CD14-positive monocyte (primary cell): ENCODE measurements around the gene PRDM7. TPM values are rescaled to one million over a fixed set of nuclear protein-coding genes. Genes with fewer than 3 reads are reported as not detected.

Experiments used
- DNase-seq, 3 donors: peaks; one replicate each; pipeline ENCODE4 v3.0.0-alpha.2; 2011 to 2022
- H2AFZ ChIP-seq: 2 replicates; pipeline ENCODE4 v1.6.0; 2012; ENCODE audit warnings: mild to moderate bottlenecking, low read depth, low read length, inconsistent platforms; ENCODE audit not compliant: insufficient read depth, poor library complexity, severe bottlenecking
- H3K27ac ChIP-seq, 2 donors: 1 replicate in 1 of 2; 2 replicates in 1 of 2; pipeline ENCODE4 v1.5.1; 2012 to 2013; ENCODE audit warnings: low read length in 2 of 2, control low read depth in 1 of 2, inconsistent platforms in 1 of 2, low read depth in 1 of 2, mild to moderate bottlenecking in 1 of 2
- H3K27me3 ChIP-seq, 2 donors: one replicate each; pipeline versions ENCODE4 v1.6.0 to v1.6.1; 2011 to 2013; ENCODE audit warnings: low read length in 2 of 2; ENCODE audit not compliant: control insufficient read depth in 2 of 2, insufficient read depth in 2 of 2
- H3K36me3 ChIP-seq, 2 donors: replicated peaks in 1 of 2; 1 replicate in 1 of 2; 2 replicates in 1 of 2; pipeline versions ENCODE4 v1.5.1 to v1.6.1; 2012 to 2013; ENCODE audit warnings: low read length in 2 of 2, control low read depth in 1 of 2, inconsistent platforms in 1 of 2, mild to moderate bottlenecking in 1 of 2; ENCODE audit not compliant: insufficient read depth in 2 of 2, control insufficient read depth in 1 of 2
- H3K4me1 ChIP-seq, 2 donors: 1 replicate in 1 of 2; 2 replicates in 1 of 2; pipeline versions ENCODE4 v1.5.1 to v1.6.1; 2012 to 2013; ENCODE audit warnings: low read length in 2 of 2, control low read depth in 1 of 2, inconsistent platforms in 1 of 2, mild to moderate bottlenecking in 1 of 2, moderate library complexity in 1 of 2; ENCODE audit not compliant: insufficient read depth in 2 of 2, control insufficient read depth in 1 of 2
- H3K4me2 ChIP-seq: replicated peaks from 2 replicates; pipeline ENCODE3; 2012; ENCODE audit warnings: low read length, moderate library complexity, mild to moderate bottlenecking; ENCODE audit not compliant: poor library complexity, severe bottlenecking; ENCODE audit errors: extremely low read depth
- H3K4me3 ChIP-seq, 3 experiments: fragments of 200-600 bp in 1 of 3; sonication (generic) in 1 of 3; replicated peaks in 1 of 3; 1 replicate in 2 of 3; 2 replicates in 1 of 3; pipeline ENCODE4 v1.5.1; 2011 to 2013; ENCODE audit warnings: low read length in 3 of 3, mild to moderate bottlenecking in 3 of 3, control low read depth in 2 of 3, low read depth in 2 of 3, inconsistent platforms in 1 of 3, moderate library complexity in 1 of 3
- H3K79me2 ChIP-seq: 2 replicates; pipeline ENCODE4 v1.6.0; 2012; ENCODE audit warnings: mild to moderate bottlenecking, control low read depth, inconsistent platforms, low read length, moderate library complexity; ENCODE audit not compliant: insufficient read depth
- H3K9ac ChIP-seq: 2 replicates; pipeline ENCODE4 v1.6.0; 2017; ENCODE audit warnings: low read length, mild to moderate bottlenecking; ENCODE audit not compliant: insufficient read depth, poor library complexity, severe bottlenecking
- H3K9me3 ChIP-seq, 2 donors: replicated peaks in 1 of 2; 1 replicate in 1 of 2; 2 replicates in 1 of 2; pipeline versions ENCODE4 v1.5.1 to v1.6.1; 2012 to 2013; ENCODE audit warnings: low read length in 2 of 2, control low read depth in 1 of 2; ENCODE audit not compliant: control insufficient read depth in 1 of 2, insufficient read depth in 1 of 2
- H4K20me1 ChIP-seq: 2 replicates; pipeline ENCODE4 v1.6.0; 2012; ENCODE audit warnings: mild to moderate bottlenecking, low read length, control low read depth, moderate library complexity; ENCODE audit not compliant: insufficient read depth
- H3K27ac Mint-ChIP-seq, 7 donors: one replicate each; pipeline ENCODE4 v1.8.0; 2020; ENCODE audit warnings: mild to moderate bottlenecking in 7 of 7, mixed read lengths in 7 of 7, moderate library complexity in 6 of 7, inconsistent platforms in 2 of 7
- H3K27me3 Mint-ChIP-seq, 3 donors: one replicate each; pipeline ENCODE4 v1.8.0; 2021 to 2022; ENCODE audit warnings: low read depth in 3 of 3, mild to moderate bottlenecking in 3 of 3, mixed read lengths in 3 of 3, moderate library complexity in 3 of 3, inconsistent platforms in 1 of 3
- H3K36me3 Mint-ChIP-seq, 2 donors: one replicate each; pipeline ENCODE4 v1.8.0; 2020; ENCODE audit warnings: mixed read lengths in 2 of 2, inconsistent platforms in 1 of 2, mild to moderate bottlenecking in 1 of 2
- H3K4me1 Mint-ChIP-seq: one replicate; pipeline ENCODE4 v1.8.0; 2020; ENCODE audit warnings: mild to moderate bottlenecking, mixed read lengths
- H3K4me3 Mint-ChIP-seq, 2 donors: one replicate each; pipeline ENCODE4 v1.8.0; 2020; ENCODE audit warnings: mild to moderate bottlenecking in 2 of 2, mixed read lengths in 2 of 2, moderate library complexity in 1 of 2
- H3K9me3 Mint-ChIP-seq, 7 donors: one replicate each; pipeline ENCODE4 v1.8.0; 2020 to 2022; ENCODE audit warnings: mixed read lengths in 7 of 7, mild to moderate bottlenecking in 6 of 7, moderate library complexity in 6 of 7, inconsistent platforms in 2 of 7
- WGBS: methylation state at CpG from one replicate; pipeline ENCODE4 v1.1.5; 2013; ENCODE audit warnings: missing lambda C conversion rate; ENCODE audit not compliant: insufficient coverage; 5-methylcytosine and 5-hydroxymethylcytosine counted together
- intact Hi-C, 2 donors: fragments of 100-400 bp; cut with micrococcal nuclease; formaldehyde crosslinking; loops; one replicate each; pipeline versions ENCODE4 v1.15.0 to v1.15.1; 2023
- polyA plus RNA-seq, 3 donors: library from polyadenylated mRNA; depleted of rRNA in 1 of 3; unstranded in 2 of 3; stranded (reverse) in 1 of 3; fragments of 300-500 nt in 2 of 3; fragments of >200 nt in 1 of 3; fragmentation: Illumina TruSeq in 2 of 3; gene quantifications; 1 replicate in 2 of 3; 2 replicates in 1 of 3; pipeline ENCODE4 v1.2.3, GENCODE V29; 2012 to 2021
- TF ChIP-seq, protein P1 (sequence below): fragments of 200-600 bp; IDR thresholded peaks from one replicate; pipeline ENCODE4 v1.8.0; 2022; ENCODE audit warnings: antibody characterized with exemption, mild to moderate bottlenecking

Gene PRDM7
- polyA plus RNA-seq, 3 donors, result not detected

- H3K27me3 Mint-ChIP-seq, result peaks cover 17 to 37% (median 25%) of the 10 kb centered on the region in 3 donors
- Histone ChIP-seq H3K9me3 (no peaks in the 10 kb centered on the region), H2AFZ (peak overlapping the region; percentile 83), H3K4me3 (peak overlapping the region in 2 of 3 experiments; percentile 22 to 72), H3K4me1 (peaks cover 10 to 12% of the 10 kb centered on the region in 2 donors), H4K20me1 (no peaks in the 10 kb centered on the region), H3K79me2 (no peaks in the 10 kb centered on the region), H3K36me3 (no peaks in the 10 kb centered on the region), H3K27ac (no peak overlapping the region), H3K9ac (peak overlapping the region; percentile 57), H3K27me3 (peaks cover 9 to 21% of the 10 kb centered on the region in 2 donors), H3K4me2 (peak overlapping the region; percentile 82)
- intact Hi-C loops, result no loop called here
- no peak for DNase-seq
- peak overlapping the region; percentile 34 to 63 for H3K4me3 Mint-ChIP-seq
- H3K27ac Mint-ChIP-seq, result no peak overlapping the region
- peaks cover 14% of the 10 kb centered on the region for H3K4me1 Mint-ChIP-seq
- 50% methylated on average over 2 of the region's 59 CpGs for WGBS
- H3K9me3 Mint-ChIP-seq, result peaks cover 0 to 6% (median 2%) of the 10 kb centered on the region in 7 donors
- peaks cover 0 to 2% of the 10 kb centered on the region in 2 donors for H3K36me3 Mint-ChIP-seq
- TF ChIP-seq, protein P1, sequence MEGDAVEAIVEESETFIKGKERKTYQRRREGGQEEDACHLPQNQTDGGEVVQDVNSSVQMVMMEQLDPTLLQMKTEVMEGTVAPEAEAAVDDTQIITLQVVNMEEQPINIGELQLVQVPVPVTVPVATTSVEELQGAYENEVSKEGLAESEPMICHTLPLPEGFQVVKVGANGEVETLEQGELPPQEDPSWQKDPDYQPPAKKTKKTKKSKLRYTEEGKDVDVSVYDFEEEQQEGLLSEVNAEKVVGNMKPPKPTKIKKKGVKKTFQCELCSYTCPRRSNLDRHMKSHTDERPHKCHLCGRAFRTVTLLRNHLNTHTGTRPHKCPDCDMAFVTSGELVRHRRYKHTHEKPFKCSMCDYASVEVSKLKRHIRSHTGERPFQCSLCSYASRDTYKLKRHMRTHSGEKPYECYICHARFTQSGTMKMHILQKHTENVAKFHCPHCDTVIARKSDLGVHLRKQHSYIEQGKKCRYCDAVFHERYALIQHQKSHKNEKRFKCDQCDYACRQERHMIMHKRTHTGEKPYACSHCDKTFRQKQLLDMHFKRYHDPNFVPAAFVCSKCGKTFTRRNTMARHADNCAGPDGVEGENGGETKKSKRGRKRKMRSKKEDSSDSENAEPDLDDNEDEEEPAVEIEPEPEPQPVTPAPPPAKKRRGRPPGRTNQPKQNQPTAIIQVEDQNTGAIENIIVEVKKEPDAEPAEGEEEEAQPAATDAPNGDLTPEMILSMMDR, result no peak
Observed at GRCh38 chr16:90047714-90048346, 29.3 kb downstream of the PRDM7 start.

DNA sequence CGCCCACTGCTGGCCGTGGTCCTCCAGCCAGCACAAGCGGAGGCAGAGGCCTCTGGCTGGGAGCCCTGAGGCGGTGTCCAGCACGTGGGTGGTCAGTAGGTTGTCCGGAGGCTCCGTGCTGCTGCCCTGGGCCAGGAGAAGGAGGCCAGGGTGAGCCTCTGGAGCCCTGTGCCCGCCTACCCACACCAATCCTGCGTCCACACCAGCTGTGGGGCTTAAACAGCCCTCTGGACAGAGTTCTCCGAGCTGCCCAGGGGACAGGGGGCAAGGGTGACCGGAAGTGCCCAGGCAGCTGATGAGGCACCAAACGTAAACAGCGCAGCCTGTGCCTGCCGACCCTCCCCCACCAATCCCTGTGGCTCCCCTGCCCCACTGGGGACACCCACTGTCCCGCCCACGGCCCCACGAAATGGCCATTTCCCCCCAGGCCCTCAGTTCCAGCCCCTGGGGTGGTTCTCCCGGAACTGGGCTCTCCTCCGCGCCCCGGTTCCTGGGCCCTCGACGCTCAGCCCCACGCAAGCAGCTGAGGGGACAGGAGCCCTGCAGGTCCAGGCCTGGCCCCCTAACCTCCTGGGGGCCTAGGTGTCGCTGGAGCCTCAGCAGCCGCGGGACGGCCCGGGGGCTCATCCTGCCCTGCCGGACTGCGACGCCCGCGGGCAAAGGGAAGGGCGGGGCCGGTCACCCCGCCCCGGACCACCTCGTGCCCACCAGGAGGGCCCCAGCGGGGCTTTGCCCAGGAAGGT is 30.0 kb downstream of the PRDM7 start:
- H2AFZ ChIP-seq, result peak overlapping the region; percentile 83
- 1% methylated on average over 34 of the region's 40 CpGs for WGBS
- peaks cover 0 to 2% of the 10 kb centered on the region in 2 donors for H3K36me3 Mint-ChIP-seq
- H3K4me2 ChIP-seq, result peak overlapping the region; percentile 82
- no peaks in the 10 kb centered on the region for H4K20me1 ChIP-seq
- TF ChIP-seq, protein P1, result no peak
- H3K9me3 ChIP-seq, result no peaks in the 10 kb centered on the region
- peaks cover 14% of the 10 kb centered on the region for H3K4me1 Mint-ChIP-seq
- no peak overlapping the region for H3K27ac Mint-ChIP-seq
- H3K4me3 ChIP-seq, result peak overlapping the region; percentile 22 to 72 (median 34)
- intact Hi-C loops, result no loop called here
- H3K27me3 Mint-ChIP-seq, result peaks cover 17 to 37% (median 25%) of the 10 kb centered on the region in 3 donors
- peaks cover 10 to 12% of the 10 kb centered on the region in 2 donors for H3K4me1 ChIP-seq
- H3K27ac ChIP-seq, result no peak overlapping the region
- H3K27me3 ChIP-seq, result peaks cover 9 to 21% of the 10 kb centered on the region in 2 donors
- DNase-seq, result no peak
- no peaks in the 10 kb centered on the region for H3K79me2 ChIP-seq
- peak overlapping the region; percentile 57 for H3K9ac ChIP-seq
- peaks cover 0 to 6% (median 2%) of the 10 kb centered on the region in 7 donors for H3K9me3 Mint-ChIP-seq
- H3K36me3 ChIP-seq, result no peaks in the 10 kb centered on the region
- H3K4me3 Mint-ChIP-seq, result peak overlapping the region; percentile 16 to 70
